Measurements from ENCODE around the gene LPCAT3.
"Not testable (repeated sequence)": the region's sequence is repeated elsewhere in the genome, so short reads cannot be mapped to it uniquely, and the experiment has no call there.

LPCAT3 gene

DNA sequence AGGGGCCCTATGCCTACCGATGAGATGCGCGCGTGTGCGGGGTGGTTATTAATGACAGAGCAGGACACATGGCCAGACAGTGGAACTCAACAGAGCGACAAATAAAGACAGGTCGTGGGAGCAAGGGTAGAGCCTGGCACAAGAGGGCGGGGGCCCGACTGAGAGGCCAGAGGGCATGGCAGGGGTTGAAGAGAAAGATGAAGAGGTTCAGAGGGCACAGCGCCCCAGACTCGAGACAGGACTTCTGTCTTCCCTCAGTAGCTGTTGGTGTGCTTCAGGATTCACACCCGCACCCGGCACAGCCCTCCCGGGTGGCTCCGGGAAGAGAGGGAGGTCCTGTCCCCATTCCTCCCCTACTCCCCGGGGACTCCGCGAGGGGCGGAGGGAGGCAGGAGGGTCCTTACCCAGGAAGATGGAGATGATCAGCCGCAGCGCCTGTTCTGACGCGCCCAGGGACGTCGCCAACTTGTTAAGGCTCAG, 366 bp downstream of the LPCAT3 start:
- no peak for TF ChIP-seq POLR2A (IDR thresholded peaks at IDR 0.05; ENCODE audit: low read length)
- TF ChIP-seq GATA1 (IDR thresholded peaks at IDR 0.05; ENCODE audit: low read depth, low read length) = no peak

DNA sequence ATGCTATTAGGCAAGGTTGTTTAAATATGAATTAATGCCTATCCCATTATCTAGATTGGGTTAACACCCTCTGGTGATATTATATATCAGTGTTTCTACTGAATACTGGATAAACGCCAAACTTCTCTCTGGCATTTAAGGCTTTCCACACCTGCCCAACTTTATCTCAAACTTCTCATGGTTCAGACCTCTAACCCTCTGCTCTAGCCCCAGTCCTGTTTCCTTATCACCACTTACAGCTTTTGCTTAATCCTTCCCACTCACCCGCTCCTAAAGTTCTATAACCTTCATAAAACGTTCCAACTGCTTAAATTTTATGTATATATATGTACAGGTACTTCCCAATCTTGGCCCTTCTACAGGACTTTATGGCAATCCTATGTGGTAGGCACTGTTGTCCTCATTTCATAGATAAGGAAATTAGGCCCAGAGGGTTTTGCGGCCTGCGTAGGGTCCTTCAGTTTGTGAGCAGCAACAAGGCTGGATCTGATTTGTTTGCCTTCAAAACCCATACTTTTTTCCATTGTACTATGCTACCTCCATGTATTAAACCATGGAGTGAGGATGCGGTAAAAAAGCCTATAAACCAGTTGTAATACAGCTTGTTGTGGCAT, 1.2 kb downstream of the LPCAT3 start:
- no peak for TF ChIP-seq POLR2A (IDR thresholded peaks at IDR 0.05; ENCODE audit: low read length)
- no peak for TF ChIP-seq GATA1 (IDR thresholded peaks at IDR 0.05; ENCODE audit: low read depth, low read length)
- peak; percentile 83 to 92 for DNase-seq

More for the DNA sequence above, 366 bp downstream of the LPCAT3 start:
- peak; percentile 71 to 79 for DNase-seq

DNA sequence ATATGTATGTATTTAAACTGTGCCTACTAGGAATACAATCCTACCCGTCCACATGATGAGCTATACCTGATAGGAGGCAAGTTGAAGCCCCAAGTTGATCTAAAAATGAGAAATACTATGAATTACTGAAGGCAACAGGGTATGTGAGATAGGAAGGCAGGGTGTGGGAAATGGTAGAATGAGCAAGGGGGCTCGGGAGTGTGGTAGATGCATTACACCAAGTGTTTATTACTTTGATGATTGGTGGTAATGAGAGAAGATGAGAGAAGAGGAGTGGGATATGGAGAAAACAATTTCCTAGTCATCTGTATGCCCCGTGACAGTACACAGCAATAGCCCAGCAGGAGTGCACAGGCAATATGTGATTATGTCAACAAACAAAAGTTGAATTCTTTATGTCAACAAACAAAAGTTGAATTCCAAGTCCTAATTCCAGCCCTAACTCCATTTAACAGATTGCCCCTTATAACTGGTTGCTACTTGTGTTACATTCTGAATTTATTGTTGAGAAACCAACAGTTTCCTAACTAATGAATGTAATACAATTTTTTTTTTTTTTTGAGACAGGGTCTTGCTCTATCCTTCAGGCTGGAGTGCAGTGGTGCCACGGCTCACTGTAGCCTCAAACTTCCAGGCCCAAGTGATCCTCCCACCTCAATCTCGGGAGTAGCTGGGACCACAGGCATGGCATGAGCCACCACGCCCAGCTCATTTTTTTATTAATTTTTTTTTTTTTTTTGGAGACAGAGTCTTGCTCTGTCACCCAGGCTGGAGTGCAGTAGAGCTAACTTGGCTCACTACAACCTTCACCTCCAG, 2.5 kb downstream of the LPCAT3 start:
- TF ChIP-seq GATA1 (IDR thresholded peaks at IDR 0.05; ENCODE audit: low read depth, low read length) (no peak), POLR2A (IDR thresholded peaks at IDR 0.05; ENCODE audit: low read length) (no peak)

GRCh38 chr12:7013101-7013500, 5.2 kb downstream of the LPCAT3 start:
- TF ChIP-seq POLR2A (IDR thresholded peaks at IDR 0.05; ENCODE audit: low read length) (no peak), GATA1 (IDR thresholded peaks at IDR 0.05; ENCODE audit: low read depth, low read length) (no peak)
- DNase-seq = no peak

More for the DNA sequence above, 2.5 kb downstream of the LPCAT3 start:
- DNase-seq = no peak

DNA sequence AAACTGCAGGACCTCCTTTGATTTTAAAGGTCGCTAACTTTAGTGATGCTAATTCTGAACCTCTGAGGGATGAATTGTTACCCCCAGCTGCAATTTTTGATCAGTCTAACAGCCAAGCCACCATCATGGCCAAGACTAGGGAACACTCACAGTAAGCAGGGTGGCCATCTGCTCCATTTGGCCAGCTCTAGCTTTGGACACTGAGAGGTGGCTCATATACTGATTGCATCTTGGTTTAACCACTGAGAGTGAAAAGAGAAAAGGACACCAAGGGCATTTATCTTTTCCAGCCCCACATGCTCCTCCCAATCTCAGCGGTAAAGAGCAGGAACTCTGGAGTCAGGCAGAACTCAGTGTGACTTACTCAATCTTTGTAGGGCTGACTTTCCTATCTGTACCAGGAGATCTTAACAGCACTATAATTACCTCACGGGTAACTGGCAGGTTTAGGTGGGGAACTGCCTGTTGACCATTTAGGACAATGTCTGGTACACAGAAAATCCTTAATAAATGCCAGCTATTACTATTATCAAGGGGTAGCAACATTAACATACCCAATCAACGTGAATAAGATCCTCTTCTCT, 6.2 kb downstream of the LPCAT3 start:
- no peak for TF ChIP-seq POLR2A (IDR thresholded peaks at IDR 0.05; ENCODE audit: low read length)
- TF ChIP-seq GATA1 (IDR thresholded peaks at IDR 0.05; ENCODE audit: low read depth, low read length) = no peak
- no peak for DNase-seq

DNA sequence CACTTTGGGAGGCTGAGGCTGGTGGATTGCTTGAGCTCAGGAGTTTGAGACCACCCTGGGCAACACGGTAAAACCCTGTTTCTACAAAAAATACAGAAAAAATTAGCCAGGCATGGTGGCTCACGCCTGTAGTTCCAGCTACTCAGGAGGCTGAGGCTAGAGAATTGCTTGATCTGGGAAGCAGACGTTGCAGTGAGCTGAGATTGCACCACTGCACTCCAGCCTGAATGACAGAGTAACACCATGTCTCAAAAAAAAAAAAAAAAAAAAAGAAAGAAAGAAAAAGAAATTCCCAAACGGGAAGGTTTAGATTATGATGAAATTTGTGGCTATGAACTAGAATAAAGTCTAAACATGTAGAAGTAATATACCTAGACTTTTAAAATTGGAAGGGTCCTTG, 6.9 kb downstream of the LPCAT3 start:
- not testable (repeated sequence) for DNase-seq

DNA sequence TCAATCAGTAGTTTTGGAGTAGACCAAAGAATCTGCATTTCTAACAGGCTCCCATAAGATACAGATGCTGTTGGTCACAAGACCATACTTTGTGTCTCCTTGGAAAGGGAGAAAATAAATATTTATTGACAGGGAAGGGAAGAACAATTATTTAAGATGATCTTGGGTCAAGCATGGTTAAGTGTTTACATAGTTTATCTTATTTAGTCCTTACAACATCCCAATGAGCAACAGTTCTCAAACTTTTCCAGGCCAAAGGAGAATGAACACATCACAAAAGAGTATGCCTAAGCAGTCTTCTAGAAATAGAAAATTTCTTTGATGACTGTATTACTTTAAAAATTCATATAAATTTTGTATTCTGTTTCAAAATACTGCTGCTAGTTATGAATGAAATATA, 8.8 kb downstream of the LPCAT3 start:
- no peak for TF ChIP-seq POLR2A (IDR thresholded peaks at IDR 0.05; ENCODE audit: low read length)
- TF ChIP-seq GATA1 (IDR thresholded peaks at IDR 0.05; ENCODE audit: low read depth, low read length) = no peak
- DNase-seq = no peak

DNA sequence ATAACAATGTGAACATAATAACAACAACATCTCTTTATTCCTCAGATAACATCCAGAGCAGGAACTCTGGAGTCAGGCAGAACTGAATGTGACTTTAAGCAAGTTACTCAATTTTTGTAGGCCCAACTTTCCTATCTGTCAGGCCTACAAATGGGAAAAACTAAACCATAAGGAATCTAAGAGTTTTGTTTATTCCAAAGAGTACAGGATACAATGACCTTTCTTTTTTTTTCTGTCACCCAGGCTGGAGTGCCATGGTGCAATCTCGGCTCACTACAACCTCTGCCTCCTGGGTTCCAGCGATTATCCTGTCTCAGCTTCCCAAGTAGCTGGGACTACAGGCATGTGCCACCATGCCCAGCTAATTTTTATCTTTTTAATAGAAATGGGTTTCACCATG, 9.4 kb downstream of the LPCAT3 start:
- no peak for DNase-seq
- TF ChIP-seq POLR2A (IDR thresholded peaks at IDR 0.05; ENCODE audit: low read length) (no peak), GATA1 (IDR thresholded peaks at IDR 0.05; ENCODE audit: low read depth, low read length) (no peak)

GRCh38 chr12:7006639-7007038, 11.6 kb downstream of the LPCAT3 start:
- no peak for DNase-seq
- no peak for TF ChIP-seq POLR2A (IDR thresholded peaks at IDR 0.05; ENCODE audit: low read length)
- no peak for TF ChIP-seq GATA1 (IDR thresholded peaks at IDR 0.05; ENCODE audit: low read depth, low read length)

DNA sequence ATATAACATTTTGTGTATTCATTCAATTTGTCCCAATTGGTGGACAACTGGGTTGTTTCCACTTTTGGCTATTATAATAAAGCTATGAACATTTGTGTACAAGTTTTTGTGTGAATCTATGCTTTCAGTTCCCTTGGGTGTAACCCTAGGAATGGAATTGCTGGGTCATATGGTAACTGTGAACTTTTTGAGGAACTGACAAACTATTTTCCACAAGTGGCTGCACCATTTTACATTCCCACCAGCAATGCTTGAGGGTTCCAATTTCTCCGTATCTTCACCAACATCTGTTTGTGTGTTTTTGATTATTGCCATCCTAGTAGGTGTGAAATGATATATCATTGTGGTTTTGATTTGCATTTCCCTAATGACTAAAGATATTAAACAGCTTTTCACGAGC, 13.0 kb downstream of the LPCAT3 start:
- TF ChIP-seq GATA1 (IDR thresholded peaks at IDR 0.05; ENCODE audit: low read depth, low read length) = no peak
- TF ChIP-seq POLR2A (IDR thresholded peaks at IDR 0.05; ENCODE audit: low read length) = no peak
- no peak for DNase-seq

DNA sequence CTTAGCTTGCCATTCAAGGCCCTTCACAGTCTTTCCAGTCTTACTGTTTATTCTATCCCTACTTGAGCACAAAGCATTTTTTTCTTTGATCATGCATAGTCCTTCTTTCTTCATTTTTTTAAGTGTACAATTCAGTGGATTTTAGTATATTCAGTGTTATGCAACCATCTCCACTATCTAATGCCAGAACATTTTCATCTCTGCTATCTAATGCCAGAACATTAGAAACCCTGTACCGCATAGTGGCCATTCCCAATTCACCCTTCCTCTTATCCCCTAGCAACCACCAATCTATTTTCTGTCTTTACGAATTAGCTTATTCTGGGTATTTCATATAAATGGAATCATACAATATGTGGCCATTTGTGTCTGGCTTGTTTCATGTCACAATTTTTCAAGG, 13.4 kb downstream of the LPCAT3 start:
- DNase-seq = no peak
- TF ChIP-seq POLR2A (IDR thresholded peaks at IDR 0.05; ENCODE audit: low read length) (no peak), GATA1 (IDR thresholded peaks at IDR 0.05; ENCODE audit: low read depth, low read length) (no peak)

DNA sequence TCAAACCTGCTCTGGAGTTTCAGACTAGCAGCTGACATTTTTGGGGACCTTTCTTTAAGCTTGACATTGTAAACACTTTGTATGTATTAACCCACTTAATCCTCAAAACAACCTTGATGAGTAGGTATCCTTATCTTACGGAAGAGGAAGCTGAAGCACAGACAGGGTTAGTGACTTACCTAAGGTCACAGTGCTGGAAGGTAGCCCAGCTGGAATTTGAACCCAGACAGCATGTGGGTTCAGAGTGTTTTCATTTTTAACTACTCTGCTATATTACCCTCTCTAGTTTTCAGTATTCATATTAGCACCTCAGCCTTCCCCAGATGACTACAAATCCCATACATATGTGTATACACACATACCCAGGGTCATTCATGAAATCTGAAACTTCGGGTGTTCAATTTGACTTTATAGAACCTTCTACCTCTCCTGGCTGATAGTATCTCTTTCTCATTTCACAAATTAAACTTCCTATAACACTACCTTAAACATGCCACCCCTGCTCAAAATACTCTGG, 13.9 kb downstream of the LPCAT3 start:
- DNase-seq = no peak
- TF ChIP-seq POLR2A (IDR thresholded peaks at IDR 0.05; ENCODE audit: low read length) (no peak), GATA1 (IDR thresholded peaks at IDR 0.05; ENCODE audit: low read depth, low read length) (no peak)

DNA sequence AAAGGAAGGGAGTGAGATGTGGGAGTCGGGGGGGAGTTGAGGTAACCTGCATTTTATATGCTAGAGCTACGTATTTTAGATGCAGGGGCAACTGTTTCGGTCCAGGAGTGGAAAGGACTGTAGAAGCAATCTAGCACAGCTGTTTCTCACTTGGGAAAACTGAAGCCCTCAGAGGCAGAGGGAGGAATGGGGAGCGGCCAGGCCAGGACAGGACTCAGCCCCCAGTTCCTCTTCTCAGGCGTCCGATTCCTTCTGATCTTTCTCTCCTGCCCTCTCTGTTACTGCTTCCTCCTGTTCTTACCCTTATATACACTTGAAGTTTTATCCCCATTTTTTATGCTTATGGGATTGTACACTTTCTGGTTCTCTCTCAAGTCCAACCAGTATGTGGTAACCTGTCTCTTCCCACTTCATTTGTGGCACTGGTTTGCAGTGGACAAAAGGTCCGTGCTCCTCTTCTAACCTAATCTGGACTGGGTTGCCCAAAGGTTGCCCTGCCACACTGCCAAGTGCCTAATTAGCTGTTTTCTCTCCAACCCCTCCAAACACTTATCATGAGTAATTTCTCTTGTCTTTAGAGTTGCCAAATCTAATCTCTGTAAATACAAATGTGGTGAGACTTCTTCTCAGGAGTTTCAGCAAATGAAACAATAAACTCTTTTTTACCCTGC, 16.2 kb downstream of the LPCAT3 start:
- TF ChIP-seq GATA1 (IDR thresholded peaks at IDR 0.05; ENCODE audit: low read depth, low read length) (no peak), POLR2A (IDR thresholded peaks at IDR 0.05; ENCODE audit: low read length) (no peak)
- DNase-seq = no peak
